Esophagus squamous epithelium (tissue), 4 donors: ENCODE data around the gene RUFY3.

Experiments
- CTCF ChIP-seq, 6 experiments: fragments of 450-650 bp in 4 of 6; fragments of 200-600 bp in 2 of 6; sonication (generic) in 2 of 6; IDR thresholded peaks; one replicate each; pipeline ENCODE4 v1.5.1; 2016 to 2019; ENCODE audit warnings: antibody characterized with exemption in 6 of 6, mild to moderate bottlenecking in 4 of 6, moderate library complexity in 4 of 6
- POLR2A ChIP-seq, 4 donors: fragments of 450-650 bp; IDR thresholded peaks; one replicate each; pipeline ENCODE4 v1.6.1; 2017; ENCODE audit warnings: antibody characterized with exemption in 4 of 4, mild to moderate bottlenecking in 4 of 4, moderate library complexity in 3 of 4

GRCh38 chr4:70706516-70706915 is 15.2 kb upstream of the RUFY3 start:
- TF ChIP-seq CTCF (IDR thresholded peaks at IDR 0.05) = no peak
- TF ChIP-seq POLR2A (IDR thresholded peaks at IDR 0.05) = no peak
